ENCODE data around the gene DGKI. TPM values are rescaled to one million over a fixed set of nuclear protein-coding genes. Genes with fewer than 3 reads are reported as not detected.
"Not testable (repeated sequence)": the region's sequence is repeated elsewhere in the genome, so short reads cannot be mapped to it uniquely, and the experiment has no call there.

DGKI gene
- total and polyA plus RNA-seq, 2 experiments from 2014 or later = 0.16 to 1.0 TPM

DNA sequence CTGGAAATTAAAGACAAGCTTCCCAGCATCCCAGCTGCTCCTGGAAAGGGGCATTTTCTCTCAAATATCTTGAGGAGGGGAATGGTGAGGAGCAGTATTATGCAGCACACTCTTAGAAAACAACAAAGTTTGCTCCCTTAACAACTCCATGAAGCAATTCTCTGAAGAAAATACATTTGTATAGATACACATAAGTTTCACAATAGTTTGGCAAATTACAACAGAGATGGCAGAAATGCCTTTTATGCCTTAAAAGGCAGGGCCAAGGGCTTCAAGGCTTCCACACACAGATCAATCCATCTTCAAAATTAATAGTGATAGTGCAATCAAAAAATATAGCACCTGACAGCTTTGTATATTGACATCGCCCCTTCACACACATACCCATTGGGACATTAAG lies 12.2 kb downstream of the DGKI start:
- peaks cover 5% of the 10 kb centered on the region for H3K27me3 Mint-ChIP-seq (ENCODE audit: insufficient read depth, low read depth, poor library complexity)
- no peak overlapping the region for H3K4me2 ChIP-seq
- no peaks in the 10 kb centered on the region for H3K27me3 ChIP-seq (ENCODE audit: insufficient read depth)
- H3K4me3 ChIP-seq = no peak overlapping the region
- no peaks in the 10 kb centered on the region for H3F3A ChIP-seq (replicated peaks; ENCODE audit: low read depth)
- H3K9me2 ChIP-seq (ENCODE audit: insufficient read depth) = peaks cover 12% of the 10 kb centered on the region
- peaks cover 12% of the 10 kb centered on the region for H3K4me1 ChIP-seq (ENCODE audit: insufficient read depth)
- TF ChIP-seq CREB1 (CRISPR knock-in tag; IDR thresholded peaks at IDR 0.05; ENCODE audit: low read depth) = no peak
- TF ChIP-seq, protein P1, sequence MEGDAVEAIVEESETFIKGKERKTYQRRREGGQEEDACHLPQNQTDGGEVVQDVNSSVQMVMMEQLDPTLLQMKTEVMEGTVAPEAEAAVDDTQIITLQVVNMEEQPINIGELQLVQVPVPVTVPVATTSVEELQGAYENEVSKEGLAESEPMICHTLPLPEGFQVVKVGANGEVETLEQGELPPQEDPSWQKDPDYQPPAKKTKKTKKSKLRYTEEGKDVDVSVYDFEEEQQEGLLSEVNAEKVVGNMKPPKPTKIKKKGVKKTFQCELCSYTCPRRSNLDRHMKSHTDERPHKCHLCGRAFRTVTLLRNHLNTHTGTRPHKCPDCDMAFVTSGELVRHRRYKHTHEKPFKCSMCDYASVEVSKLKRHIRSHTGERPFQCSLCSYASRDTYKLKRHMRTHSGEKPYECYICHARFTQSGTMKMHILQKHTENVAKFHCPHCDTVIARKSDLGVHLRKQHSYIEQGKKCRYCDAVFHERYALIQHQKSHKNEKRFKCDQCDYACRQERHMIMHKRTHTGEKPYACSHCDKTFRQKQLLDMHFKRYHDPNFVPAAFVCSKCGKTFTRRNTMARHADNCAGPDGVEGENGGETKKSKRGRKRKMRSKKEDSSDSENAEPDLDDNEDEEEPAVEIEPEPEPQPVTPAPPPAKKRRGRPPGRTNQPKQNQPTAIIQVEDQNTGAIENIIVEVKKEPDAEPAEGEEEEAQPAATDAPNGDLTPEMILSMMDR (conservative IDR thresholded peaks at IDR 0.05; ENCODE audit: low read depth in 2 of 2) = no peak
- TF ChIP-seq, protein P2, sequence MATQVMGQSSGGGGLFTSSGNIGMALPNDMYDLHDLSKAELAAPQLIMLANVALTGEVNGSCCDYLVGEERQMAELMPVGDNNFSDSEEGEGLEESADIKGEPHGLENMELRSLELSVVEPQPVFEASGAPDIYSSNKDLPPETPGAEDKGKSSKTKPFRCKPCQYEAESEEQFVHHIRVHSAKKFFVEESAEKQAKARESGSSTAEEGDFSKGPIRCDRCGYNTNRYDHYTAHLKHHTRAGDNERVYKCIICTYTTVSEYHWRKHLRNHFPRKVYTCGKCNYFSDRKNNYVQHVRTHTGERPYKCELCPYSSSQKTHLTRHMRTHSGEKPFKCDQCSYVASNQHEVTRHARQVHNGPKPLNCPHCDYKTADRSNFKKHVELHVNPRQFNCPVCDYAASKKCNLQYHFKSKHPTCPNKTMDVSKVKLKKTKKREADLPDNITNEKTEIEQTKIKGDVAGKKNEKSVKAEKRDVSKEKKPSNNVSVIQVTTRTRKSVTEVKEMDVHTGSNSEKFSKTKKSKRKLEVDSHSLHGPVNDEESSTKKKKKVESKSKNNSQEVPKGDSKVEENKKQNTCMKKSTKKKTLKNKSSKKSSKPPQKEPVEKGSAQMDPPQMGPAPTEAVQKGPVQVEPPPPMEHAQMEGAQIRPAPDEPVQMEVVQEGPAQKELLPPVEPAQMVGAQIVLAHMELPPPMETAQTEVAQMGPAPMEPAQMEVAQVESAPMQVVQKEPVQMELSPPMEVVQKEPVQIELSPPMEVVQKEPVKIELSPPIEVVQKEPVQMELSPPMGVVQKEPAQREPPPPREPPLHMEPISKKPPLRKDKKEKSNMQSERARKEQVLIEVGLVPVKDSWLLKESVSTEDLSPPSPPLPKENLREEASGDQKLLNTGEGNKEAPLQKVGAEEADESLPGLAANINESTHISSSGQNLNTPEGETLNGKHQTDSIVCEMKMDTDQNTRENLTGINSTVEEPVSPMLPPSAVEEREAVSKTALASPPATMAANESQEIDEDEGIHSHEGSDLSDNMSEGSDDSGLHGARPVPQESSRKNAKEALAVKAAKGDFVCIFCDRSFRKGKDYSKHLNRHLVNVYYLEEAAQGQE (IDR thresholded peaks at IDR 0.05; ENCODE audit: unreplicated experiment) = no peak
- TF ChIP-seq ZNF462 (CRISPR knock-in tag; IDR thresholded peaks at IDR 0.05) = no peak
- TF ChIP-seq ZNF331 (CRISPR knock-in tag; IDR thresholded peaks at IDR 0.05; ENCODE audit: low read depth) = no peak
- no peak for TF ChIP-seq JUNB (IDR thresholded peaks at IDR 0.05; ENCODE audit: unreplicated experiment)
- no peak for TF ChIP-seq ETS1 (IDR thresholded peaks at IDR 0.05)
- no peak for TF ChIP-seq ZNF114 (CRISPR knock-in tag; IDR thresholded peaks at IDR 0.05)
- no peak for TF ChIP-seq NANOG (IDR thresholded peaks at IDR 0.05; ENCODE audit: borderline replicate concordance)
- no peak for TF ChIP-seq STAT1 (IDR thresholded peaks at IDR 0.05; ENCODE audit: unreplicated experiment)
- TF ChIP-seq EZH2phosphoT487 (IDR thresholded peaks at IDR 0.05; ENCODE audit: unreplicated experiment) = no peak
- H3K27ac Mint-ChIP-seq = no peak overlapping the region
- peaks cover 6% of the 10 kb centered on the region; the same call in 1 of the 2 replicates for H3K36me3 ChIP-seq (ENCODE audit: insufficient read depth)
- H3K9me3 Mint-ChIP-seq = peaks cover 42% of the 10 kb centered on the region
- ATAC-seq (no peak), DNase-seq (ENCODE audit: low spot score) (no peak)
- H3K4me1 Mint-ChIP-seq = peaks cover 15% of the 10 kb centered on the region
- H3K36me3 Mint-ChIP-seq (ENCODE audit: low read depth) = peaks cover 27% of the 10 kb centered on the region
- no peak overlapping the region for H2AFZ ChIP-seq
- no peak overlapping the region for H3K27ac ChIP-seq (ENCODE audit: low read depth)
- no peaks in the 10 kb centered on the region for H4K20me1 ChIP-seq (replicated peaks; ENCODE audit: insufficient read depth)
- no peak overlapping the region for H3K4me3 Mint-ChIP-seq
- no peaks in the 10 kb centered on the region for H3K79me2 ChIP-seq (replicated peaks; ENCODE audit: insufficient read depth)

GRCh38 chr7:137832990-137833389 lies 13.8 kb downstream of the DGKI start:
- not testable (repeated sequence) for H3K4me2 ChIP-seq; H3K4me3 ChIP-seq; H3K27me3 Mint-ChIP-seq (ENCODE audit: insufficient read depth, low read depth, poor library complexity); H3K4me3 Mint-ChIP-seq; H2AFZ ChIP-seq; H3F3A ChIP-seq (replicated peaks; ENCODE audit: low read depth); H3K79me2 ChIP-seq (replicated peaks; ENCODE audit: insufficient read depth); H3K4me1 ChIP-seq (ENCODE audit: insufficient read depth); H4K20me1 ChIP-seq (replicated peaks; ENCODE audit: insufficient read depth); ATAC-seq; H3K4me1 Mint-ChIP-seq; DNase-seq (ENCODE audit: low spot score); H3K27ac ChIP-seq (ENCODE audit: low read depth); H3K36me3 ChIP-seq (ENCODE audit: insufficient read depth); H3K27ac Mint-ChIP-seq; H3K27me3 ChIP-seq (ENCODE audit: insufficient read depth)
- H3K9me3 Mint-ChIP-seq = peaks cover 42% of the 10 kb centered on the region
- H3K36me3 Mint-ChIP-seq (ENCODE audit: low read depth) = peaks cover 27% of the 10 kb centered on the region
- peaks cover 14% of the 10 kb centered on the region for H3K9me2 ChIP-seq (ENCODE audit: insufficient read depth)

Data from GM23338 (cell line).